IPS DF 6.9 (cell line): ENCODE measurements around the gene BICRA.

Experiments
- DNase-seq: peaks from one replicate; pipeline ENCODE4 v3.0.0-alpha.2; 2013; ENCODE audit warnings: low read depth, low spot score
- H3K27ac ChIP-seq: one replicate; pipeline ENCODE4 v1.5.1; 2013; ENCODE audit warnings: low read length, control low read depth
- H3K27me3 ChIP-seq: 2 replicates; pipeline ENCODE4 v1.6.1; 2013; ENCODE audit warnings: mild to moderate bottlenecking, low read length; ENCODE audit not compliant: control insufficient read depth, insufficient read depth
- H3K36me3 ChIP-seq: 2 replicates; pipeline ENCODE4 v1.6.1; 2013; ENCODE audit warnings: low read length; ENCODE audit not compliant: control insufficient read depth, insufficient read depth
- H3K4me1 ChIP-seq: 2 replicates; pipeline ENCODE4 v1.6.1; 2013; ENCODE audit warnings: low read length; ENCODE audit not compliant: control insufficient read depth, insufficient read depth
- H3K4me3 ChIP-seq: 2 replicates; pipeline ENCODE4 v1.5.1; 2013; ENCODE audit warnings: mild to moderate bottlenecking, low read length
- H3K9me3 ChIP-seq: 2 replicates; pipeline ENCODE4 v1.6.1; 2013; ENCODE audit warnings: low read length, inconsistent platforms; ENCODE audit not compliant: control insufficient read depth, insufficient read depth
- WGBS: extraction: QIAGEN DNeasy Blood & Tissue Kit; methylation state at CpG from one replicate; pipeline ENCODE4 v1.1.7; 2013; ENCODE audit warnings: mixed read lengths, missing lambda C conversion rate; ENCODE audit not compliant: insufficient read length, insufficient coverage; 5-methylcytosine and 5-hydroxymethylcytosine counted together

BICRA gene

GRCh38 chr19:47601180-47601904 lies 7.6 kb upstream of the BICRA start:
- H3K9me3 ChIP-seq = no peaks in the 10 kb centered on the region
- DNase-seq = no peak
- H3K4me1 ChIP-seq = peaks cover 2% of the 10 kb centered on the region; the same call in 1 of the 2 replicates
- WGBS = no CpG with 5 or more reads among the region's 17 CpGs
- no peak overlapping the region; the same call in 1 of the 2 replicates for H3K4me3 ChIP-seq
- H3K36me3 ChIP-seq = no peaks in the 10 kb centered on the region
- H3K27ac ChIP-seq = no peak overlapping the region
- no peaks in the 10 kb centered on the region for H3K27me3 ChIP-seq

DNA sequence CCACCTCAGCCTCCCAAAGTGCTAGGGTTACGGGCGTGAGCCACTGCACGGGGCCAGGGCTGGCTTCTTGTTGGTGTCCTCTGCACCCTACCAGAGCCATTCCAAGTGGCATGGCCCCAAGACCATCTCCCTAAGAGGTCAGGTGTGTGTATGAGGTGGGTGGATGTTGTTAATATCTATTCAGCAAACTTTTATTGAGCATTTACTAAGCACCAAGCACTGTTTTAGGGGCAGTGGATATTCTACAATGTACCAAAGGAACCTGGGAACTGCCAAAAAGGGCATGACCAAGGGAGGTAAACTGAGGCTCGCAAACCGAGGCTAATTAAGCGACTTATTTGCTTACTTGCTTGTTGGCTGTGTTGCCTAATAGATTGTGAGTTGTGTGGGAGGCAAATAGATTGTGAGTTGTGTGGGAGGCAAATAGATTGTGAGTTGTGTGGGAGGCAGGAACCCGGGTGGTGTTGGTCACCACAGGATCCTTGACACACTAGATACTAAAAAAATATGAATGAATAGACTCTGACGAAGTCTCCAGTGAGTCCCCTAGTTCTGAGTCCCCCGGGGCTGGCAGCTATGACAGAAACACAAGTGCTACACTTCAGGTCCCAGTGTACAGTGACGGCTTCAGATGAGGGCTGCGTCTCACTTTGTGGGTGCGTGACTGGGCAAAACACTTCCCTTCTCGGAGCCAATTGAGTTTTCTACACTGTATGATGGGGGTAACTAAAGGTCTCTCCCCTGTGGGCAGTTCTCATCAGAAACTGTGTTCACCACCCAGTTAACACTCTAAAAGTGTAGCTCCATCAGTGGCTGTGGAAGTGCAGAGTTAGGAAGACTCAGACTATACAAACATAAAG lies 5.0 kb upstream of the BICRA start:
- no peak for DNase-seq
- H3K36me3 ChIP-seq = no peaks in the 10 kb centered on the region
- no peaks in the 10 kb centered on the region for H3K9me3 ChIP-seq
- no CpG with 5 or more reads among the region's 13 CpGs for WGBS
- H3K27ac ChIP-seq = no peak overlapping the region
- no peak overlapping the region for H3K4me3 ChIP-seq
- H3K4me1 ChIP-seq = no peaks in the 10 kb centered on the region
- no peaks in the 10 kb centered on the region for H3K27me3 ChIP-seq

- Histone ChIP-seq H3K36me3 (no peaks in the 10 kb centered on the region), H3K4me3 (peak overlapping the region; percentile 69), H3K27ac (no peak overlapping the region), H3K27me3 (no peaks in the 10 kb centered on the region), H3K4me1 (peaks cover 4% of the 10 kb centered on the region; the same call in 1 of the 2 replicates), H3K9me3 (no peaks in the 10 kb centered on the region)
- WGBS = 100% methylated on average over 2 of the region's 21 CpGs
- DNase-seq = no peak
Observed at GRCh38 chr19:47607564-47608073, 1.3 kb upstream of the BICRA start.

- Histone ChIP-seq H3K4me3 (peak overlapping the region; percentile 69), H3K27me3 (no peaks in the 10 kb centered on the region), H3K4me1 (peaks cover 5% of the 10 kb centered on the region), H3K9me3 (no peaks in the 10 kb centered on the region), H3K36me3 (no peaks in the 10 kb centered on the region), H3K27ac (no peak overlapping the region)
- no CpG with 5 or more reads among the region's 94 CpGs for WGBS
- no peak for DNase-seq
Observed at GRCh38 chr19:47608074-47608918, 638 bp upstream of the BICRA start.

DNA sequence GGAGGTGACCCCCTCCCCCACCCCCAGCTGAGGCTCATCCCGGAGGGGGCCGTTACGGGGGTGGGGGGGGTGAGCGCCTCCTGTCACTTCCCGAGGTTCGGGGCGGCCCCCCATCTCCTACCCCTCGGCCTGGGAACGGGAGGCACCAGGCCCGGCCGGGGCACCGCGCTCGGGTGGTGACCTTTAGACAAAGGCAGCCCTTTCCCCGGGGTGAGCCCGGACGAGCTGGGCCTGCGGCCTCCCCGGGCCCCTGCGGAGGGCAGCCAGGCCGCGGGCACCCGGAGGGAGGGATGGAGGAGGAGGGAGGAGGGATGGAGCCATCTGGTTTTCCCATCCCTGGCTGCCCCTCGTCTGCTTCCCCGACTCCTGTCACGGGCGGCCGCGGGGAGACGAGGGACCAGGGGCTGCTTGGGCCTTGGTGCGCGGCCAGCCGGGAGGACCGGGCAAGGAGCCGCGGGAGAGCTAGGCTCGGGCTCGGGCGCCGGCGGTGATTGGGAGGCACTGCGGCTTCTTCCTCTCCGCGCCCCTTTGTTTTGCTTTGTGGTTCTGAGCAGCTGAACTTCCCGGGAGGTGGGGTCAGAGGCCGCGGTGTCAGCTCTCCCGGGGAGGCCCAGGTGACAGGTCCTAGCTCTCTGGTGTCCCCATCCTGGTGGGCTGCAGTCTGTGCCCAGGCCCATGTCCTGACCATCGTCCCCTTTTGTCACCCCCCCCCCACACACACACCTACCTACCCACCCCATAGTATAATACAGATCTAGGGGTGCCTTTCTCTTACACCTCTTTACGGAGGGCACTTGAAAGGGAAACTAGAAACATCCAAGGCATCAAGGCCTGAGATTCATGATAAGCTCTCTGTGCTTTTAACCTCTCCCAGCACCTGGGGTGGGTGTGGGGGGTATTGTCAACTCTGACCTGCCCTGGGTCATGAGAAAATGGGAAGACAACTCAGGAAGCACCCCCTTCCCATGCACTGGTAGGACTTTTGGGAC lies 1.3 kb downstream of the BICRA start:
- Histone ChIP-seq H3K4me1 (peaks cover 6% of the 10 kb centered on the region), H3K36me3 (0 out of 2 replicates have a peak, but pooled peaks cover 2% of the 10 kb centered on the region), H3K9me3 (no peaks in the 10 kb centered on the region), H3K4me3 (peak overlapping the region; percentile 97; the same call in 1 of the 2 replicates), H3K27me3 (no peaks in the 10 kb centered on the region), H3K27ac (no peak overlapping the region)
- no peak for DNase-seq
- WGBS = no CpG with 5 or more reads among the region's 50 CpGs

- Histone ChIP-seq H3K9me3 (no peaks in the 10 kb centered on the region), H3K4me3 (no peak overlapping the region), H3K36me3 (0 out of 2 replicates have a peak, but pooled peaks cover 3% of the 10 kb centered on the region), H3K27me3 (no peaks in the 10 kb centered on the region), H3K27ac (no peak overlapping the region), H3K4me1 (peaks cover 6% of the 10 kb centered on the region)
- WGBS = no CpG with 5 or more reads among the region's 7 CpGs
- DNase-seq = no peak
Observed at GRCh38 chr19:47610902-47611301, 2.0 kb downstream of the BICRA start.

DNA sequence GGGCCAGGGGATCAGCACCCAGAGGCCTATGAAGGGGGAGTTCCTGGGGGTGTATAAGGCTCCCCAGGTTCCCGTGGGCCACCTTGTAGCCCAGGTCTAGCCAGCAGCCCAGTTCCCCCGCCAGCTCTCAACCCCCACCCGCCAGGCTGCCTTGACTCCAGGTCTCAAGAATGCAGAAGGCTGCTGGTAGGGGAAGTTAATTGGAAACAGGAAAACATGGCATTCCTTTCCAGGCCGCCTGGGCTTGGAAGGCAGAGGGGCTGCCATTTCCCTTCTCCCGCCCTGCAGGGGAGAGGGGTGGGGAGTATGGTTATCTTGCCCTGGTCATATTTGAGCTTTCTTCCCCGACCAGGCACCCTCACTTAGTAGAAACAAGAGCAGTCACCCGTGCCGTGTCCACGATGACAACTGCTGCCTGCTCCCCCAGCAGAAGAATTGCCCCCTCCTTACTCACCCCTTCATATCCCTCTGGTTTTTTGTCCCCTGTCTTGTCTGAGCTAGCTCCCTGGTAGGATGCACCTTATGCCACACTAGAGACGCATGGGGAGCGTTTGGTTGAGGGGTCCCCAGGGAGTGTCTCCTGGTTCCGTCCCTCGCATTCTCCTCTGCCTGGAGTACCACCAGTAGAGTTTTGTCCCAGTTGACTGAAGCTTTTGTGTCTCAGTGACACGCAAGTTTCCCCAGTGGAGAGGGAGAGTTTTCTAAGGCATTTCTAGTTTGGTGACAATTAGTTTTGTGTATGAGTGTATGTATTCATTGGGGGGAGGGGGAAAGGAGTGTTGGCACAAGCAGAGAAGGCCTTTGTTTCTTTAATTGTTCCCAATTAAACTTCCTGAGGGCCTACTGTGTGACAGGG lies 4.5 kb downstream of the BICRA start:
- no peak for DNase-seq
- H3K4me3 ChIP-seq = no peak overlapping the region
- no peaks in the 10 kb centered on the region for H3K9me3 ChIP-seq
- no CpG with 5 or more reads among the region's 14 CpGs for WGBS
- H3K4me1 ChIP-seq = peaks cover 8% of the 10 kb centered on the region
- H3K27me3 ChIP-seq = no peaks in the 10 kb centered on the region
- H3K36me3 ChIP-seq = 0 out of 2 replicates have a peak, but pooled peaks cover 3% of the 10 kb centered on the region
- H3K27ac ChIP-seq = no peak overlapping the region

DNA sequence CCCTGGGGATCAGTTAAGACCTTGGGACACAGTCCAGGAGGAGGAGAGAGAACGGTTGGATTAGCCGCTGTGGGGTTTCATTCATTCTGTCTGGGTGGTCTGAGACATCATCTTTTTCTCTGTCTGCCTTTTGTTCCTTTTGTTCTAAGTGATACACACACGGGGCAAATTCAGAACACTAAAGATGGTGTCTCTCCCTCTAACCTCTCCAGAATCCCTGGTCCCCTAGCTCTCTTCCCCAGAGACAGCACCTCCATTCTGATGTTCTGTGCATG lies 5.0 kb downstream of the BICRA start:
- peaks cover 10% of the 10 kb centered on the region for H3K4me1 ChIP-seq
- H3K36me3 ChIP-seq = 0 out of 2 replicates have a peak, but pooled peaks cover 3% of the 10 kb centered on the region
- no peak overlapping the region for H3K4me3 ChIP-seq
- no peaks in the 10 kb centered on the region for H3K9me3 ChIP-seq
- H3K27me3 ChIP-seq = no peaks in the 10 kb centered on the region
- no peak for DNase-seq
- H3K27ac ChIP-seq = no peak overlapping the region
- no CpG with 5 or more reads among the region's 3 CpGs for WGBS

- no peaks in the 10 kb centered on the region for H3K9me3 ChIP-seq
- WGBS = no CpG with 5 or more reads among the region's 10 CpGs
- DNase-seq = no peak
- no peaks in the 10 kb centered on the region for H3K27me3 ChIP-seq
- 0 out of 2 replicates have a peak, but pooled peaks cover 3% of the 10 kb centered on the region for H3K36me3 ChIP-seq
- peaks cover 10% of the 10 kb centered on the region for H3K4me1 ChIP-seq
- H3K4me3 ChIP-seq = no peak overlapping the region
- H3K27ac ChIP-seq = no peak overlapping the region
Observed at GRCh38 chr19:47614559-47614958, 5.6 kb downstream of the BICRA start.
